Gastrocnemius medialis (tissue), 4 donors: Measurements from ENCODE around the gene MSMB. TPM values are rescaled to one million over a fixed set of nuclear protein-coding genes. Genes with fewer than 3 reads are reported as not detected.
A peak's percentile ranks its signal among the peaks of the same experiment; 100 is the strongest.
"Not testable (repeated sequence)": the region's sequence is repeated elsewhere in the genome, so short reads cannot be mapped to it uniquely, and the experiment has no call there.

Source experiments
- ATAC-seq, 2 donors: fragments of 150-250 bp; one replicate each; pipeline ENCODE4 v1.9.1; 2016
- DNase-seq, 2 donors: peaks; one replicate each; pipeline ENCODE4 v3.0.0-alpha.2; 2019
- H3K27ac ChIP-seq, 4 donors: fragments of 200-600 bp; sonication (generic); 1 replicate in 1 of 4; 2 replicates in 3 of 4; pipeline ENCODE4 v1.5.1; 2016 to 2018; ENCODE audit warnings: mild to moderate bottlenecking in 2 of 4, moderate library complexity in 1 of 4
- H3K27me3 ChIP-seq, 3 donors: fragments of 200-600 bp; sonication (generic) in 2 of 3; 1 replicate in 1 of 3; 2 replicates in 2 of 3; pipeline versions ENCODE4 v1.5.1 to v1.6.0; 2016 to 2019; ENCODE audit warnings: mild to moderate bottlenecking in 1 of 3, moderate library complexity in 1 of 3
- H3K36me3 ChIP-seq, 2 donors: fragments of 200-600 bp; sonication (generic) in 1 of 2; one replicate each; pipeline ENCODE4 v1.5.1; 2017 to 2018
- H3K4me1 ChIP-seq, 2 donors: fragments of 200-600 bp; sonication (generic) in 1 of 2; one replicate each; pipeline ENCODE4 v1.5.1; 2016 to 2017; ENCODE audit warnings: mild to moderate bottlenecking in 2 of 2
- H3K4me3 ChIP-seq, 4 donors: fragments of 200-600 bp; sonication (generic) in 3 of 4; 1 replicate in 1 of 4; 2 replicates in 3 of 4; pipeline ENCODE4 v1.5.1; 2016 to 2019; ENCODE audit warnings: mild to moderate bottlenecking in 2 of 4
- H3K9me3 ChIP-seq, 3 donors: fragments of 200-600 bp; sonication (generic) in 2 of 3; 1 replicate in 1 of 3; 2 replicates in 2 of 3; pipeline ENCODE4 v1.5.1; 2016 to 2019
- CTCF ChIP-seq, 5 experiments: fragments of 450-650 bp in 3 of 5; fragments of 200-600 bp in 2 of 5; sonication (generic) in 2 of 5; IDR thresholded peaks in 4 of 5; conservative IDR thresholded peaks in 1 of 5; 1 replicate in 4 of 5; 2 replicates in 1 of 5; pipeline ENCODE4 v1.5.1; 2016 to 2019; ENCODE audit warnings: antibody characterized with exemption in 5 of 5, mild to moderate bottlenecking in 3 of 5, moderate library complexity in 3 of 5
- POLR2A ChIP-seq, 2 donors: fragments of 450-650 bp; IDR thresholded peaks; one replicate each; pipeline ENCODE4 v1.6.1; 2017; ENCODE audit warnings: antibody characterized with exemption in 2 of 2, mild to moderate bottlenecking in 2 of 2, moderate library complexity in 2 of 2
- in situ Hi-C, 4 donors: fragments of 200-750 bp; cut with MboI; loops; one replicate each; pipeline versions ENCODE4 v1.15.0 to v1.8.0; 2017; ENCODE audit warnings: low sequenced_read_pairs in 4 of 4
- intact Hi-C: fragments of 100-400 bp; cut with DNase I; formaldehyde crosslinking; loops from one replicate; pipeline ENCODE4 v1.15.1; 2023; ENCODE audit warnings: low total_unique reads
- total RNA-seq, 4 donors: library from RNA; depleted of rRNA; stranded (reverse); fragments of >200 nt; gene quantifications; one replicate each; pipeline versions ENCODE4 v1.1.0 to v1.2.3, GENCODE V29; 2016

The MSMB gene
- total RNA-seq, 4 donors from 2014 or later = not detected

GRCh38 chr10:46005383-46005782, 40.7 kb downstream of the MSMB start:
- no peak overlapping the region for H3K4me3 ChIP-seq
- in situ Hi-C loops = loop anchor here in 1 of 4 donors (25.0 kb wide), 1 partner anchor 1018 kb away; the partner anchor contains the start of gene DEPP1
- H3K36me3 ChIP-seq = peaks cover 0 to 80% of the 10 kb centered on the region in 2 donors
- TF ChIP-seq POLR2A (IDR thresholded peaks at IDR 0.05) (no peak), CTCF (IDR thresholded peaks at IDR 0.05 in 4 of 5, conservative IDR thresholded peaks at IDR 0.05 in 1 of 5) (no peak)
- intact Hi-C loops = no loop called here
- H3K27ac ChIP-seq = no peak overlapping the region
- ATAC-seq (no peak), DNase-seq (no peak)
- no peaks in the 10 kb centered on the region for H3K27me3 ChIP-seq
- no peaks in the 10 kb centered on the region for H3K9me3 ChIP-seq
- H3K4me1 ChIP-seq = no peaks in the 10 kb centered on the region

GRCh38 chr10:46004963-46005362, 41.1 kb downstream of the MSMB start:
- DNase-seq (no peak), ATAC-seq (no peak)
- intact Hi-C loops (no loop called here), in situ Hi-C loops (loop anchor here in 1 of 4 donors (25.0 kb wide), 1 partner anchor 1018 kb away; the partner anchor contains the start of gene DEPP1)
- peaks cover 0 to 80% of the 10 kb centered on the region in 2 donors for H3K36me3 ChIP-seq
- no peak overlapping the region for H3K27ac ChIP-seq
- H3K4me3 ChIP-seq = no peak overlapping the region
- no peaks in the 10 kb centered on the region for H3K4me1 ChIP-seq
- no peaks in the 10 kb centered on the region for H3K9me3 ChIP-seq
- TF ChIP-seq POLR2A (IDR thresholded peaks at IDR 0.05) (no peak), CTCF (IDR thresholded peaks at IDR 0.05 in 4 of 5, conservative IDR thresholded peaks at IDR 0.05 in 1 of 5) (no peak)
- H3K27me3 ChIP-seq = no peaks in the 10 kb centered on the region

GRCh38 chr10:46002916-46003693, 43.0 kb downstream of the MSMB start:
- no peaks in the 10 kb centered on the region for H3K4me1 ChIP-seq
- intact Hi-C loops = no loop called here
- no peaks in the 10 kb centered on the region for H3K9me3 ChIP-seq
- H3K27me3 ChIP-seq = no peaks in the 10 kb centered on the region
- DNase-seq (no peak), ATAC-seq (peak in 1 of 2 donors; percentile 68)
- in situ Hi-C loops = loop anchor here in 1 of 4 donors (25.0 kb wide), 1 partner anchor 1016 kb away; the partner anchor contains the start of gene DEPP1
- TF ChIP-seq POLR2A (IDR thresholded peaks at IDR 0.05) (no peak), CTCF (IDR thresholded peaks at IDR 0.05 in 4 of 5, conservative IDR thresholded peaks at IDR 0.05 in 1 of 5) (no peak)
- peaks cover 0 to 69% of the 10 kb centered on the region in 2 donors for H3K36me3 ChIP-seq
- H3K4me3 ChIP-seq = no peak overlapping the region
- H3K27ac ChIP-seq = peak overlapping the region in 1 of 4 donors; percentile 15

- in situ Hi-C loops = loop anchor here in 1 of 4 donors (25.0 kb wide), 1 partner anchor 1015 kb away; the partner anchor contains the start of gene DEPP1
- DNase-seq, H3K9me3 ChIP-seq, H3K4me3 ChIP-seq, intact Hi-C loops, ATAC-seq, H3K27ac ChIP-seq, H3K27me3 ChIP-seq, H3K4me1 ChIP-seq: not testable (repeated sequence)
- peaks cover 0 to 68% of the 10 kb centered on the region in 2 donors for H3K36me3 ChIP-seq
These were observed 43.8 kb downstream of the MSMB start for GRCh38 chr10:46002189-46002687.

GRCh38 chr10:46001187-46001756, 44.8 kb downstream of the MSMB start:
- in situ Hi-C loops = loop anchor here in 1 of 4 donors (25.0 kb wide), 1 partner anchor 1014 kb away; the partner anchor contains the start of gene DEPP1
- TF ChIP-seq CTCF (IDR thresholded peaks at IDR 0.05 in 4 of 5, conservative IDR thresholded peaks at IDR 0.05 in 1 of 5) = no peak
- no peak for TF ChIP-seq POLR2A (IDR thresholded peaks at IDR 0.05)
- DNase-seq = no peak
- ATAC-seq = no peak
- Histone ChIP-seq H3K36me3 (peaks cover 0 to 60% of the 10 kb centered on the region in 2 donors), H3K4me1 (no peaks in the 10 kb centered on the region), H3K9me3 (no peaks in the 10 kb centered on the region), H3K27ac (no peak overlapping the region), H3K4me3 (no peak overlapping the region), H3K27me3 (no peaks in the 10 kb centered on the region)
- intact Hi-C loops = no loop called here
